Ectodermal cell (in vitro differentiated cells): Measurements from ENCODE around the gene ANKRD9.

Experiments
- H3K27ac ChIP-seq: 2 replicates; pipeline ENCODE4 v1.7.0; 2013; ENCODE audit warnings: mild to moderate bottlenecking, low read depth, low read length; ENCODE audit not compliant: insufficient read depth, poor library complexity, severe bottlenecking
- H3K27me3 ChIP-seq: 2 replicates; pipeline ENCODE4 v1.7.0; 2013; ENCODE audit warnings: mild to moderate bottlenecking, low read length; ENCODE audit not compliant: insufficient read depth, control insufficient read depth, poor library complexity, severe bottlenecking
- H3K36me3 ChIP-seq: one replicate; pipeline ENCODE4 v1.7.0; 2013; ENCODE audit warnings: low read length; ENCODE audit not compliant: control insufficient read depth, insufficient read depth
- H3K4me1 ChIP-seq: one replicate; pipeline ENCODE4 v1.7.0; 2013; ENCODE audit warnings: low read length; ENCODE audit not compliant: control insufficient read depth, insufficient read depth
- H3K4me3 ChIP-seq: 2 replicates; pipeline ENCODE4 v1.7.0; 2013; ENCODE audit warnings: low read depth, low read length, control low read depth; ENCODE audit not compliant: insufficient read depth
- H3K9me3 ChIP-seq: 2 replicates; pipeline ENCODE4 v1.7.0; 2013; ENCODE audit warnings: mild to moderate bottlenecking, low read length, moderate library complexity; ENCODE audit not compliant: control insufficient read depth
- WGBS, 2 experiments: methylation state at CpG; one replicate each; pipeline ENCODE4 v1.1.7; 2013; ENCODE audit warnings: missing lambda C conversion rate in 2 of 2; 5-methylcytosine and 5-hydroxymethylcytosine counted together

The ANKRD9 gene

DNA sequence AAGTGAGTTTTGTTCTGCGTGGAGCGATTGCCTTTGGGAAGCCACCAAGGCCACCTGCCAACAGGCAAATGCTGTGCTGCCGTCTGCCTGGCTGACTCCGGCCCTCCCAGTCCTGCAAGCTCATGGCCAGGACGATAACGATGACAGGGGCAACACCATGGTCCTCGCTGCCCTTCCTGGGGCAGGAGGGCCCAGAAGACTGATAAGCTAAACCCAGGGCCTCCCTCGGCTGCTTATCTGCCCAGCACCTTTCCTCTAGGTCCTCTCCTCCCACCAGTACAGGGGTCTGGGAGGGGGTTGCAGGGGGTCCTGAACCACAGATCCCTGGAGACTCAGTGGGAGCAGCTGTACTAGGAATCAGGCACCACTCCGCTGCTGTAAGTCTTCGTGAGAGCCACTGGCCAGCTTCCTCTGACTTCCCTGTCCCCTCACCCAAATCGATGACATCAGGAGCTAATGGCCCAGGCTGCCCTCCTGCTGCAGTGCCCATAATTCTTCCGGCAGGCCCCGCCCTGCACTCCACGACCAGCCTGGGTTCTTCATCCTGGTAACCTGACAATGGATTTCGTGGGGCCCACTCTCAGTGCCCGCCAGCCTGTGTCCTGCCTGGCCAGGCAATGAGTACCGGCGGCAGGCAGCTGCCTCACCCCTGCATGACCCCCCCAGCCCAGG lies 5.1 kb downstream of the ANKRD9 start:
- Histone ChIP-seq H3K4me3 (no peak overlapping the region), H3K27me3 (no peaks in the 10 kb centered on the region), H3K27ac (no peak overlapping the region), H3K36me3 (no peaks in the 10 kb centered on the region), H3K9me3 (no peaks in the 10 kb centered on the region), H3K4me1 (peaks cover 8% of the 10 kb centered on the region)
- WGBS, 2 experiments, result 89 to 90% methylated on average over 18 of the region's 18 CpGs

DNA sequence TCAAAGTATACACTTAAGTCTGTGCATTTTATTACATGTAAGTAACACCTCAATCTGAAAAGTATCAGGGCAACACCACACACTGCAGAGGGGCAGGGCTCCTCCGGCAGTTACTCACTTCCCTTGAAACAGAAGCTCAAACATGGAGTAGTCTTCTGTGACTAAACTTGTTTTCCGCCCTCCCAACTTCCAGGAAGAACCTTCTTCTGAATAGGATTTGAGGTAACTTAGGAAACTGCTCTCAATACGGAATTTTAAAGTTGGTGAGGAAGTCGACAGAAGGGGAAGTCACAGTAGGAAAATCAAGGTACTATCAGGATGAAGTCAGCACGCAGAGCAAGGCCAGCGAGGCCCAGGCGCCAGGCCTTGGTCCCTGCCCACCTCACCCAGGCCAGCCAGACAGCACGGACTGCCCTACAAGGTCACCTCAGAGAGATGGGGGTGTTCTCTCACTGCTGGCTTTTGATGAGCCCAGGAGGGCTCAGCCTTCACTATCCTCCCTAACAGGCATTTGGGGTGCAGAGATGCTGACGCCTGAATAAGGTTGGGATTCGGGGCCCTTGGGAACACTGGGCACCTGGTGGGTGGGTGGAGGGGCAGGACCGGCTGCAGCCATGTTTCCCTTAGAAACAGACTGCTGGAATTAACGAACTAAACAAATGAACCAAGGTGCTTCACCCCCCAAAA lies 5.8 kb downstream of the ANKRD9 start:
- Histone ChIP-seq H3K36me3 (no peaks in the 10 kb centered on the region), H3K27ac (no peak overlapping the region), H3K9me3 (no peaks in the 10 kb centered on the region), H3K4me1 (peaks cover 7% of the 10 kb centered on the region), H3K27me3 (no peaks in the 10 kb centered on the region), H3K4me3 (no peak overlapping the region)
- 86 to 87% methylated on average over 12 of the region's 12 CpGs for WGBS, 2 experiments

DNA sequence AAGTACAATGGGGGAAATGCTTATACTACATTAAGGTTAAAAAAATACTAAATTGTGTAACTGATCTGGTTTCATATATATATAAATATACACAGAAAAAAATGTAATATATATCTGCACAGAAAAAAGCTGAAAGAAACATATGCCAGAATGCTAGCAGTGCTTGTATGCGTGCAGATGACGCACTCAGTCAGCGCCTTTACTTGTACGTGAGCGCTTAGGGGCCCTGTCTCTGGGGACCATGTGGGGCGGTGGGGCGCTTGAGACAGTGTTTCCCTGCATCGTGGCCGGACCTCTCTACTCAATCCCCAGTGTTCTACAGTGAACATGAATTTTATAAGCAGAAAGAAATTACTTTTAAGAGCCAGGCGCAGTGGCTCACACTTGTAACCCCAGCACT lies 7.0 kb downstream of the ANKRD9 start:
- no peaks in the 10 kb centered on the region for H3K27me3 ChIP-seq
- H3K4me1 ChIP-seq, result no peaks in the 10 kb centered on the region
- no peaks in the 10 kb centered on the region for H3K9me3 ChIP-seq
- no peak overlapping the region for H3K27ac ChIP-seq
- H3K36me3 ChIP-seq, result peaks cover 3% of the 10 kb centered on the region
- 92 to 95% methylated on average over 10 of the region's 10 CpGs for WGBS, 2 experiments
- no peak overlapping the region for H3K4me3 ChIP-seq

DNA sequence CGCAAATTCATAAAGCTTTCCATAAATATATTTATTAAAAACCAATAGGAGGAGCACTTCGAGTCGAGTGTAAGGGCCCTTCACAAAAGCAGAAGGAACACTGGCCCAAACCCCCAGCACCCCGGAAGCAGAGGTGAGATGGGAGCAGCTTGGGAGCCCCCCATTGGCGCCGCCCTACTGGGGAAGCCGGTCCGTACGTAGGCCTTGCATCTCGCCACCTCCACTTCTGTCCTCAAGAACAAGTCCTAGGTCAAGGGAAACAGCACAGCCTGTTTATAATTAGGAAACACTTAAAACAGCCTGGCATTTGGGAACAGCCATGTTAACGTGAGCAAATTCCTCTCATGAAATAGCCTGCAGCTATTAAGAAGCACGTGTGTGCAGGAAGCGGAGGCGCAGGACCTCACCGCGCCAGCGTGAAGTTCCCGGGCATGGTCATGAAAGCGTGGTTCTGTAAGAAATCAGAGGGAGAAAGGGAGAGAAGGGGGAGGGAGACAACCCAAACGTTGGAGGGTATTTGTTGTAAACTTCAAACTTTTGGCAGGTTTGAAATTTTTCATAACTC lies 7.7 kb downstream of the ANKRD9 start:
- H3K27me3 ChIP-seq, result no peaks in the 10 kb centered on the region
- no peak overlapping the region for H3K27ac ChIP-seq
- H3K4me1 ChIP-seq, result no peaks in the 10 kb centered on the region
- no peak overlapping the region for H3K4me3 ChIP-seq
- no peaks in the 10 kb centered on the region for H3K9me3 ChIP-seq
- 92 to 95% methylated on average over 20 of the region's 20 CpGs for WGBS, 2 experiments
- peaks cover 3% of the 10 kb centered on the region for H3K36me3 ChIP-seq

DNA sequence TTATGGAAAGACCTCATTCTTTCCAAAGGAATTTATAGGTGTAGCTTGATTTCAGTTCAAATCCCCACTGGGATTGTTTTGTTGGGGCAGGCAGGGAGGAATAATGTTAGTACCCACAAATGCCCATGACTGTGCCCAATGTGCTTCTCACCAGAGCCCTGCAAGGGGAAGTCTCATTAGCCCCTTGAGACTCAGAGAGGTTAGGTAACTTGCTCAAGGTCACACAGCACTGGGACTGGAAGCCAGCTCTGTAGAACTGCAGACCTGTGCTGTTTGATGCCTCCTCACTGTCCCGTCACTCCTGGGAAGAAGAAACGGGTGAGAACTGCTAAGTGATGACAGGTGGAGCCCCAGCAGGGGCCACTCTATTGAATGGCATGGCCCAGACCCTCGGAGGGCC lies 8.9 kb downstream of the ANKRD9 start:
- H3K27ac ChIP-seq, result no peak overlapping the region
- H3K9me3 ChIP-seq, result no peaks in the 10 kb centered on the region
- H3K4me3 ChIP-seq, result no peak overlapping the region
- H3K4me1 ChIP-seq, result no peaks in the 10 kb centered on the region
- 77 to 83% methylated on average over 3 of the region's 3 CpGs for WGBS, 2 experiments
- H3K36me3 ChIP-seq, result peaks cover 3% of the 10 kb centered on the region
- H3K27me3 ChIP-seq, result no peaks in the 10 kb centered on the region

DNA sequence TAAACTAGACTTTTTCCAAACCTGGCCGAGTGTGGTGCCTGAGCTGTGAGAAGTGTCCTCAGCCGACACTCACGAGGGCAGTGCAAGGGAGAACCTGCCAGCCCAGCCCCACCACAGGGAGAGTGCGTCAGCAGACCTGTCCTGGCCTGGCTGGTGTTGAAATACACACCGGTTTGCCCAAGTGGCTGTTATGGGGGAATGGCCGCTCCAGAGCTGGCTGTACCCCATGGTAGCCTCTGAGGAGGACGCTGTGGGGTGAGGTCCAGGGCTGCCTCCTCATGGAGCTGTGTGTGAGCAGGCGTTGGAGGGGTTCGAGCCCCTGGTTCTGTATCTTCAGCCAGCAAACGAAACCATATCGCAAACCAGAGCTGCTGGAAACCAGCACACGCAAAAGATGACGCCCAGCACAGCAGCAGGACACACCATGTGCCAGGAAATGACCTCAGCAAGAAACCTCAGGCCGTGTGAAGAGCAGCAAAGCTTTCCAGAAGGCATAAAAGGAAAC lies 9.4 kb downstream of the ANKRD9 start:
- no peak overlapping the region for H3K4me3 ChIP-seq
- no peaks in the 10 kb centered on the region for H3K4me1 ChIP-seq
- no peak overlapping the region for H3K27ac ChIP-seq
- WGBS, 2 experiments, result 93 to 95% methylated on average over 14 of the region's 14 CpGs
- H3K36me3 ChIP-seq, result peaks cover 3% of the 10 kb centered on the region
- H3K27me3 ChIP-seq, result no peaks in the 10 kb centered on the region
- H3K9me3 ChIP-seq, result no peaks in the 10 kb centered on the region

DNA sequence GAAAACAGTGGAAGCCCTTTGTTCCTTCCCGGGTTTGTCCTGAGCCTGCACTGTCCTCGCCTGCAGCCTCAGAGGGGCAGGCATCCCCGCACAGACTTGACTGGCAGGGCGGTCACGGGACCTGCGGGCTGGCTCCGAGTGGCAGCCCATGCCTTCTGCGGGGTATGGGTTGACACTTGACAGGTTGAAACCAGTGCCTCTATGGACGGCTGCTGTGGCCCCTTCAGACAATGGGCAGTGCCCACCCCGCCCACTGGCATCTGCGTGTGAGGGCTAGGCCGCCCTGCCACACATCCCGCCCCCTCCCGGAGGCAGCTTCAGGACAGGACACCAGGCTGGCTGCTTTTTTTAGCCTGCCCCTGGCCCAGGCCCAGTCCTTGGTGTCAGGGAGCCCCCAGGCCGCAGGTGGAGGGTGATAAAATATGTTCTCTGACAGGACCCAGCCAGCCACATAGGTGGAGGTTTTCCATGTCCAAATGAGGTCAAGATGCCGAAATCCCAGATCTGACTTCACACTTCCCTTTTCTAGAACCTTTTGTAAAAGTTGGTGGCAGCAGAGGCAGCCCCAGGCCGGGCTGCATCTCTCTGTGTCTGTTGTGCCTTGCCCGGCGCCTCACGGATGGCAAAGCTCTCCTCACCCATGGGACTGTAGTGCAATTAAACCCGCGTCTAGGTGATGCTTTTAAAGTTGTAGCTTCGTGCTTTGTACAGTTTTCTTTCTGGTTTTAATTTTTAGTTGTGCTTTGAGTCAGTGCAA lies 10.0 kb downstream of the ANKRD9 start:
- 89 to 90% methylated on average over 23 of the region's 23 CpGs for WGBS, 2 experiments
- H3K4me1 ChIP-seq, result no peaks in the 10 kb centered on the region
- H3K27ac ChIP-seq, result no peak overlapping the region
- no peak overlapping the region for H3K4me3 ChIP-seq
- H3K36me3 ChIP-seq, result peaks cover 3% of the 10 kb centered on the region
- H3K9me3 ChIP-seq, result no peaks in the 10 kb centered on the region
- H3K27me3 ChIP-seq, result no peaks in the 10 kb centered on the region

DNA sequence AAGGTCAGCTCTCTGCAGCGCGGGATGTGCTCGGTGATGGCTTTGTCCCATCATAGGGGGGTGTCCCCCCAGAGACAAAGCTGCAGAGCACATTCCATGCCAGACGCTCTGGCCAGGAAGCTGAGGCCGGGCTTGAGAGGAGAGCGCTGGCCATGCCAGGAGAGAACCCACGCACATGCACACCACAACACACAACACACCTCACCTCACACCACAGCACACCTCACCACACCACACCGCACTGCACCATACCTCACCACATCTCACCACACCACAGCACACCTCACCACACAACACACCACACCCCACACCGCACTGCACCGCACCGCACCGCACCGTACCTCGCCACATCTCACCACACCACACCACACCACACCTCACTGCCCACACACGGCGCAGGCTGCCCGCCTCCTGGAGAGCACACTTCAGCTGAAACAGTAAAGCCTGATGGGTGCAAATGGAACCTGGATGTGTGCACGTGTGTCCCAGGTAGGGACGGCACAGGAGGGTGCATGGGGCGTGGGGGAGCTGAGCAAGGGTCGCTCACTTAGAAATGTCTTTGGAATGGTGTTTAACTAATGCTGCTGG lies 10.8 kb downstream of the ANKRD9 start:
- Histone ChIP-seq H3K4me3 (no peak overlapping the region), H3K27ac (no peak overlapping the region), H3K36me3 (peaks cover 3% of the 10 kb centered on the region), H3K4me1 (no peaks in the 10 kb centered on the region), H3K9me3 (no peaks in the 10 kb centered on the region), H3K27me3 (no peaks in the 10 kb centered on the region)
- WGBS, 2 experiments, result 86 to 90% methylated on average over 21 of the region's 21 CpGs

DNA sequence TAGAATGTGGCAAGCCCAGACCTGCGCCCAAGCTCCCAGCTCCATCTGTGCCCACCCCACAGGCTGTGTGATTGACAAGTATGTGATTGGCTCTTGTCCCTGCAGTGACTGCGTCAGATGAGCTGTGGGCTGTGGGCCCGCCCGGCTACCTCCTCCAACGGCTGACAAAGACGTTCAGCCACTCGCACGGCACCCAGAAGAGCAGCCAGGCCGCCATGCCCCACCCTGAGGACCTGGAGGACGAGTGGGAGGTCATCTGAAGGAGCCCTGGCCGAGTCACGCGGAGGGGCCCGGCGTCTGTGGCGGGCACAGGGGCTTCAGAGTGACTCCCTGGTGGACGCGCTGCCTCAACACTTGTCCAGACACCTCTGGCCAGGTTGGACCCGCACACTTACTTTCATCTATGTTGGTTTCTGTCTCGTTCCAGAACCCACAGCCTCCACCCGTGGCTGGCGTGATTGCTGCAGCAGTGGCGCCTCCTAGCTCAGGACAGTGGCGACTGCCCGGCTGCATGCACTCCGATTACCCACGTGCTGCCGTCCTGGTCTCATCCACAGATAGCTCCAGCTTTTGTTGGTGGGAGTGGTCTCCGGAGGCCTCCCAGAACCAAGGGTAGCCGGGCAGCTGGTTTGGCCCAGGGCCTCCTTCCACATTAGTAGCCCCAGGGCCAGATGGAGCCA lies 11.4 kb downstream of the ANKRD9 start:
- Histone ChIP-seq H3K4me1 (no peaks in the 10 kb centered on the region), H3K4me3 (no peak overlapping the region), H3K9me3 (no peaks in the 10 kb centered on the region), H3K27ac (no peak overlapping the region), H3K36me3 (peaks cover 3% of the 10 kb centered on the region), H3K27me3 (no peaks in the 10 kb centered on the region)
- 90 to 91% methylated on average over 30 of the region's 30 CpGs for WGBS, 2 experiments
